Ecto neural progenitor cell (in vitro differentiated cells): ENCODE measurements around the gene PSMD2.

Experiments
- DNase-seq: peaks from one replicate; pipeline ENCODE4 v3.0.0-alpha.2; 2018; ENCODE audit warnings: low spot score

Gene PSMD2

DNA sequence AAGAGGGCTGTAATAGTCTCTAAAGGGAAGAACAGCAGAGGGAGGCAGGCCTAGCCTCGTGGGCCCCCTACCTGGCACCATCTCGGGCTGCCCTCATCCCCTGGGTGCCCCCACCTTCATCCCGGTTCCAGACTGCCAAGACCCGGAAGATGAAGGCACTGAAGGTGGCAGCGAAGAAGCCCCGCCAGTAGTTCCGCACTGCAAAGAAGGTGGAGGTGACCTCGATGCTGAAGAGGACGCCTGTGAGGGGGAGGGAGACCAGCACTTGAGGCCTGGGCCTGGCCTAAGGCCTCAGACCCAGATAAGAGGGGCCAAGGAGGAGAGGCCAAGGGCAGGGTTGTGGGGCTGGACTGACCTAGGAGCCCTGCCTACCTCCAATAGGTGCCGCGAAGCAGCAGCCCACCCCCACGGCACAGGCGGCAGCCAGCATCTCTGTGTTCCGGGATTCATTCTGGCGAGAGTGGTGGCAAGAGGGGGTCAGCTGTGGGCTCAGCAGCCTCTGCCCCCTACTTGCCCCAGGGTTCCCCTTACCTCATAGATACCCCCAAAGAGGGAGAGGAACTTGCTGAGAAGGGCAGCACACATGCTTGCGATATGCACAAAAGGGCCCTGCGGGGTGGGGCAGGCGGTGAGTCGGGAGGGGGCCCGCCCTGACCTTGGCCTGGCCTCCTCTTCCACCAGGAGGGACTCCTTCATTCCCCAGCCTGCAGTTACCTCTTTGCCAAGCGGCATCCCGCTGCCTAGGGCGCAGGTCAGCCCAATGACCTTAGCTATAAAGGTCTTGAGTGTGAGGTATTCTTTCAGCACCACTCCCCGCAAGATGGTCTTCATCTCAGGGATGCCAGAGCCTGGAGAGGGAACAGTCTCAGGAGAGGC, 58.4 kb downstream of the PSMD2 start:
- no peak for DNase-seq

DNA sequence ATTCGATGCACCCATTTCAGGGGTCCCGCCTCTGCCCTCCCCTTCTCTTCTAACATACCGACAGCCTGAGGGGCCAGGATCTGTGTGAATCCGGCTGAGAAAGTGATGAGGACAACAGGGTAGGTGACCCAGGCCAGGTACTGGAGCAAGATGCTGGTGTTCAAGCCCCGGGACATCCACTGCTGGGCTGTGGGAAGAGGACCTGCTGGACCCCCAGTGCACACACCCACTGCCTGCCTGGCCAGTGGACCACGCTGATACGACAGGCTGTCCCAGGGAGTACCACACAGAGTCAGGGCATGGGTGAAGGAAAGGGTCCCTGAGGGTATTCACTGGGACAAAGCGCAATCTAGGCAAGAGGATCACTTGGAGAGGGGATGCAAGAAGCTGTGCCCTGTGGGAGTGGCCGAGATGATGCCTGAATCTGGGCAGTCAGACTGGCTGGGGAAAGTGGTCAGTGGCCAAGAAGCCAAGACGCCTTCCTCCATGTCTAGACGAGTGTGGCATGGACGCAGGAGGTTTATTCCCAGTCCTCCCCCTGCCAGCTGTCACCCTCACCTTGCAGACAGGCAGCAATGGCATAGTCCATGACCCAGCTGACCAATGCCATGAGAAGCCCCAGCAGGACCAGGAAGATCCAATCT, 59.2 kb downstream of the PSMD2 start:
- no peak for DNase-seq
